T-helper 1 cell treated with Interleukin-12 subunit alpha and Interleukin-12 subunit beta and Interleukin-4 antibody, amounts not matched to agents 30 μg/mL and 1 μg/mL, for 36 hours (primary cell): ENCODE measurements around the gene KRT85.
"Not testable (repeated sequence)": the region's sequence is repeated elsewhere in the genome, so short reads cannot be mapped to it uniquely, and the experiment has no call there.

Source experiments
- H3K27ac Mint-ChIP-seq: one replicate; pipeline ENCODE4 v1.8.0; 2021; ENCODE audit warnings: mild to moderate bottlenecking, mixed read lengths
- H3K27me3 Mint-ChIP-seq: one replicate; pipeline ENCODE4 v1.8.0; 2021; ENCODE audit warnings: low read depth, mixed read lengths
- H3K36me3 Mint-ChIP-seq: one replicate; pipeline ENCODE4 v1.8.0; 2021; ENCODE audit warnings: low read depth, mixed read lengths
- H3K4me1 Mint-ChIP-seq: one replicate; pipeline ENCODE4 v1.8.0; 2021; ENCODE audit warnings: low read depth, mixed read lengths
- H3K4me3 Mint-ChIP-seq: one replicate; pipeline ENCODE4 v1.8.0; 2021; ENCODE audit warnings: mild to moderate bottlenecking, moderate library complexity, mixed read lengths
- H3K9me3 Mint-ChIP-seq: one replicate; pipeline ENCODE4 v1.8.0; 2021; ENCODE audit warnings: mixed read lengths

KRT85 gene

DNA sequence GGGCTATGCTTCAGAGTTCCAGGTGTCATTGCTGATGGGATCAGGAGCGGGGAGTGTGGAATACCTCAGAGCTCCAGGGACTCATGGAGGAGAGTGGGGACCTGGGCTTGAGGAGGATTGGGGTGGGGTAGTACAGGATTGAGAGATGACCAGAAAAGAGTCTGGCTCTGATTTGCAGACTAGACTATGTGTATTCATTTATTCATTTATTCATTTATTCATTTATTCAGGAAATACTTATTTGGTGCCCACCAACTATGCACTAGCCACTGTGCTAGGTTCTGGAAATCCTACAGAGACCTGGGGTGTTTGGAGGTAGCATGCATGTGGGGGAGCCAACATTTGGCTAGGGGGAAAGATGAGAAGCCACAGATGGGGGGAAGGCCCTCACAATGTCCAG lies 45.2 kb downstream of the KRT85 start:
- H3K9me3 Mint-ChIP-seq, result no peaks in the 10 kb centered on the region
- no peaks in the 10 kb centered on the region for H3K36me3 Mint-ChIP-seq
- no peak overlapping the region for H3K4me3 Mint-ChIP-seq
- H3K27ac Mint-ChIP-seq, result no peak overlapping the region
- H3K27me3 Mint-ChIP-seq, result peaks cover 21% of the 10 kb centered on the region
- no peaks in the 10 kb centered on the region for H3K4me1 Mint-ChIP-seq

DNA sequence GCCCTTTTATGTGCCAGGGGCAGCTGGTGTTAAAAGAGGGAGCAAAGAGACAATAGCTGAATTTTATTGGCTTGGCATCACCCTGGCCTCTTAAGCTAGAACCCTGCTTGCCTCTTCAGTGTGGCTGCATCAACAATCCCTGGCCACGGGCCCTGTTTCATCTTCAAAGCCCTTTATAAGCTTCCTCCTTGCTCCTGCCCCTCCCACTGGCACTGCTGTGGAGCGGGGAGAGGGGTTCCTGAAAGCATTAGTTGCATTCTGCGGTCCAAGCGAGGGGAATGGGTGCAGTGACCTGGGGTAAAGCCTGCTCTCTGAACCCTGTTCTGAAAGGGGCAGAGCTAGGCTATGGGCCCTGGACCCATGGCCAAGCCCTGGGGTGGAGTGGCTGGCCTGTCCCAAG lies 45.9 kb downstream of the KRT85 start:
- Mint-ChIP-seq H3K4me3 (no peak overlapping the region), H3K9me3 (no peaks in the 10 kb centered on the region), H3K27me3 (peaks cover 25% of the 10 kb centered on the region), H3K4me1 (no peaks in the 10 kb centered on the region), H3K27ac (no peak overlapping the region), H3K36me3 (no peaks in the 10 kb centered on the region)

- Mint-ChIP-seq H3K27me3 (peaks cover 25% of the 10 kb centered on the region), H3K27ac (no peak within 1 kb of the TSS), H3K4me3 (no peak within 1 kb of the TSS), H3K4me1 (no peaks in the 10 kb centered on the region), H3K36me3 (no peaks in the 10 kb centered on the region), H3K9me3 (no peaks in the 10 kb centered on the region)
These were observed 46.4 kb downstream of the KRT85 start, which contains the start of gene KRT83 for GRCh38 chr12:52320784-52321400. Gene KRT83, minus strand, starts transcription at chr12:52321398. Its CDS starts 63 bp downstream, at chr12:52321335.

DNA sequence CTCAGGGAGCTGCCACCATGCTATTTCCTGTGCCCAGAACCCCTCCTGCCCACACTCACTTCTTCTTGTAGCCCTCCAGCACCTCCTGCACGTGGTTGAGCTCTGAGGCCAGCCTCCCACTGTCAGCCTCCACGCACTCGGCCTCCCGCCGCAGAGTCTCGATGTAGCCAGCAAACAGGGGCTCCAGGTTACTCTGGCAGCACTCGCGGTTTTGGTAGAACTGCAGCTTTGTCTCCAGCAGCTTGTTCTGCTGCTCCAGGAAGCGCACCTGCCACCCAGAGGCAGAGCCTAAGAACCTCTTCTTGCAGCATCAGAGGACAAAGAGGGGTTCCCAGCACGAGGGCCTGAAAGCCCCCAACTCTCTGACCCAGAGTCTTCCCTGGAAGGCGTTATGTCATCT lies 48.2 kb downstream of the KRT85 start:
- Mint-ChIP-seq H3K4me1 (no peaks in the 10 kb centered on the region), H3K4me3 (no peak overlapping the region), H3K9me3 (no peaks in the 10 kb centered on the region), H3K27me3 (peaks cover 14% of the 10 kb centered on the region), H3K27ac (no peak overlapping the region), H3K36me3 (no peaks in the 10 kb centered on the region)

DNA sequence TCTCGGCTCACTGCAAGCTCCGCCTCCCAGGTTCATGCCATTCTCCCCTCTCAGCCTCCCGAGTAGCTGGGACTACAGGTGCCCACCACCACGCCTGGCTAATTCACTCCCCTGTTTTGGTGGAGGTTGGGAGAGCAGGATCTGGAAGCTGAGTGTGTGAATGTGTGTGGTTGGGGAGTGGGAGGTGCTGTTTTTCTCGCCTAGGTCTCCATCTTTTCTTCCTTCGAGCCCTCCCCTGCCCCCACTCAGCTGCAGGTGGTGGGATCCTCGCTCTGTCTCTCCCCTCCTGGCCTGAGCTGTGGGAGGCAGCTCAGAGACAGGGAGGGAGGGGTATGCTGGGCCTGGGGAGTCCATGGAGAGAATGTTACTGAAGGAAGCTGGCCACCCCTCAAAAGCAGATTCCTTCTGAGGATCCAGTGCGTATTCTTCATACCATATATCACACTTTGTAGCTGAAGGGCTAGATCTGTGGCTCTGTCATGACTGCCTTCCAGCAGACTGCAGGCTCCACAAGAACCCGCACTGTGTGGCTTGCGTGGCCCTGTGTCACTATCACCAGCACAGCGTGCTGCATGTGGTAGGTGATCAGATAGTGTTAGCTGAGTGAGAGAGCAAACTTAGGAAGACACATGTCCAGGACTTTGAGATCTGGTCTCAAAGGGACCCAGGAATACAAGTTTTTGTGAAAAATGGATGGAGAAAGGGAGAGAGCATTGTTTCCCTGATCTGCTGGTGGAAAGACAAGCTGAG lies 48.9 kb downstream of the KRT85 start:
- peaks cover 12% of the 10 kb centered on the region for H3K27me3 Mint-ChIP-seq
- H3K36me3 Mint-ChIP-seq, result no peaks in the 10 kb centered on the region
- H3K4me1 Mint-ChIP-seq, result no peaks in the 10 kb centered on the region
- H3K9me3 Mint-ChIP-seq, result no peaks in the 10 kb centered on the region
- no peak overlapping the region for H3K4me3 Mint-ChIP-seq
- no peak overlapping the region for H3K27ac Mint-ChIP-seq

GRCh38 chr12:52317468-52318052 lies 49.7 kb downstream of the KRT85 start:
- no peaks in the 10 kb centered on the region for H3K9me3 Mint-ChIP-seq
- H3K36me3 Mint-ChIP-seq, result no peaks in the 10 kb centered on the region
- H3K4me3 Mint-ChIP-seq, result no peak overlapping the region
- H3K4me1 Mint-ChIP-seq, result no peaks in the 10 kb centered on the region
- H3K27ac Mint-ChIP-seq, result no peak overlapping the region
- peaks cover 8% of the 10 kb centered on the region for H3K27me3 Mint-ChIP-seq

DNA sequence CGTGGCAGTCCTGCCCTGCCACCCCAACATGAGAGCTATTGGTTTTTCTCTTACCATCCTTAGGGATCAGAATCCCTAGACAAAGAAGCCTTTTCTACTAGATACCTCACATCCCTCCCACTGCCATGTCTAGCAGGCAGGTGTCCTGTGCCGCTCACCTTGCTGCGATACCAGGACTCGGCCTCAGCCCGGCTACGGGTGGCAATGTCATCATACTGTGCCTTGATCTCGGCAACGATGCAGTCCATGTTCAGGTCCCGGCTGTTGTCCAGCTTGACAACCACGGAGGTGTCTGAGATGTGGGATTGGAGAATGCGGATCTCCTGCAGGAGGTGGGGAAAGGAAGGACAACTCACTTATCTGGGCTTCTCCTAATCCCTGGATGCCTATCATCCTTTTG lies 50.6 kb downstream of the KRT85 start:
- H3K27me3 Mint-ChIP-seq, result peaks cover 12% of the 10 kb centered on the region
- no peaks in the 10 kb centered on the region for H3K36me3 Mint-ChIP-seq
- no peaks in the 10 kb centered on the region for H3K4me1 Mint-ChIP-seq
- H3K4me3 Mint-ChIP-seq, result no peak overlapping the region
- H3K27ac Mint-ChIP-seq, result no peak overlapping the region
- H3K9me3 Mint-ChIP-seq, result no peaks in the 10 kb centered on the region

- H3K4me3 Mint-ChIP-seq, result no peak overlapping the region
- peaks cover 16% of the 10 kb centered on the region for H3K27me3 Mint-ChIP-seq
- no peak overlapping the region for H3K27ac Mint-ChIP-seq
- H3K36me3 Mint-ChIP-seq, result no peaks in the 10 kb centered on the region
- H3K9me3 Mint-ChIP-seq, result no peaks in the 10 kb centered on the region
- H3K4me1 Mint-ChIP-seq, result no peaks in the 10 kb centered on the region
These were observed 51.0 kb downstream of the KRT85 start for GRCh38 chr12:52316290-52316689.

GRCh38 chr12:52315721-52316120 lies 51.6 kb downstream of the KRT85 start:
- not testable (repeated sequence) for H3K36me3 Mint-ChIP-seq, H3K9me3 Mint-ChIP-seq, H3K4me1 Mint-ChIP-seq, H3K4me3 Mint-ChIP-seq, H3K27ac Mint-ChIP-seq
- H3K27me3 Mint-ChIP-seq, result peaks cover 22% of the 10 kb centered on the region

DNA sequence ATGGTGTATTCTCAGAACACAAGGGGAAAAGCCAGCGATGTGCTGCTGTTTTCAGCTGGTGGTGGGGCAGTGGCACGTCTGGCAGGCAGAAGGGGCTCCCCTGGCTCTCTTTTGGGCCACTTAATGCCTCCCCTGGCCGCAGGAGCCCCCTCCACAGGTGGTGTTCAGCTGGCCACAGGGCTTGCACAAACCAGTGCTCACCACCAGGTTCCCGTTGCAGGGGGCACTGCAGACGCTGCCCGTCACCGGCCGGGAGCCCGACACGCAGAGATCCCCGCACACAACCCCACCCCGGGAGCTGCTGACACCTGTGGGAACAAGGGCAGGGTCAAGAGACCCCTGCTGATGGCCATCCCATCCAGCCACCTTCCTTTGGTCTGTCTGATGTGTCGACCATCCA lies 52.8 kb downstream of the KRT85 start:
- Mint-ChIP-seq H3K4me3 (no peak overlapping the region), H3K4me1 (no peaks in the 10 kb centered on the region), H3K27ac (no peak overlapping the region), H3K27me3 (peaks cover 34% of the 10 kb centered on the region), H3K36me3 (no peaks in the 10 kb centered on the region), H3K9me3 (no peaks in the 10 kb centered on the region)

DNA sequence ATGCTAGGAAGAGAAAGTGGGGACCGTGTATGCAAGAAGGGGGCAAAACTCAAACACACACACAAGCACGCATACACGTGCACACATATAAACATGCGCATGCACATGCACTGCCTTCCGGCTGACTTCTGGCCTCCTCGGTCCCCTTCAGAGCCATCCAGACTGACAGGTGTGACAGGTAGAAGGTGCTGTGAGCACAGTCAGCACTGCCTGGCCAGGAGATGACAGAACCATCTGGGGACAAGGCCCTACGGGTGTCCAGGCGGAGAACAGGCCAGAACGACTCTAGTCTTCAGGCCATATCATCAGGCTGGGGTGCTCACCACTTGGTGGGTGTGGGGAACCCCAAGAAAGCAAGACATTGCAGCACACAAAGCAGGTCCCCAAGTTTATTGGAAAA lies 53.4 kb downstream of the KRT85 start:
- Mint-ChIP-seq H3K27ac (no peak overlapping the region), H3K4me3 (no peak overlapping the region), H3K27me3 (peaks cover 40% of the 10 kb centered on the region)

GRCh38 chr12:52313461-52313860 lies 53.8 kb downstream of the KRT85 start:
- Mint-ChIP-seq H3K9me3 (no peaks in the 10 kb centered on the region), H3K4me1 (peaks cover 4% of the 10 kb centered on the region), H3K27ac (no peak overlapping the region), H3K27me3 (peaks cover 45% of the 10 kb centered on the region), H3K36me3 (peaks cover 5% of the 10 kb centered on the region), H3K4me3 (no peak overlapping the region)

More for the DNA sequence above, 53.4 kb downstream of the KRT85 start:
- H3K4me1 Mint-ChIP-seq, result peaks cover under 1% of the 10 kb centered on the region
- peaks cover 1% of the 10 kb centered on the region for H3K36me3 Mint-ChIP-seq
- no peaks in the 10 kb centered on the region for H3K9me3 Mint-ChIP-seq

- Mint-ChIP-seq H3K27me3 (peaks cover 57% of the 10 kb centered on the region), H3K27ac (no peak overlapping the region), H3K4me3 (no peak overlapping the region), H3K36me3 (peaks cover 5% of the 10 kb centered on the region), H3K9me3 (no peaks in the 10 kb centered on the region), H3K4me1 (peaks cover 4% of the 10 kb centered on the region)
These were observed 55.2 kb downstream of the KRT85 start for GRCh38 chr12:52312086-52312485.

- Mint-ChIP-seq H3K27ac (no peak overlapping the region), H3K27me3 (peaks cover 61% of the 10 kb centered on the region), H3K4me1 (peaks cover 7% of the 10 kb centered on the region), H3K4me3 (no peak overlapping the region), H3K36me3 (peaks cover 8% of the 10 kb centered on the region), H3K9me3 (no peaks in the 10 kb centered on the region)
These were observed 56.0 kb downstream of the KRT85 start for GRCh38 chr12:52311285-52311648.

GRCh38 chr12:52310622-52311284 lies 56.5 kb downstream of the KRT85 start:
- Mint-ChIP-seq H3K27me3 (peaks cover 66% of the 10 kb centered on the region), H3K36me3 (peaks cover 9% of the 10 kb centered on the region), H3K4me3 (no peak overlapping the region), H3K9me3 (no peaks in the 10 kb centered on the region), H3K4me1 (peaks cover 8% of the 10 kb centered on the region), H3K27ac (no peak overlapping the region)
